GOT3 (cell line): ENCODE results near the gene CCDC116.

Experiments
- DNase-seq: peaks from one replicate; lab custom pipeline; 2025; ENCODE audit warnings: mixed read lengths; lab: John Stamatoyannopoulos, UW

CCDC116 gene

DNA sequence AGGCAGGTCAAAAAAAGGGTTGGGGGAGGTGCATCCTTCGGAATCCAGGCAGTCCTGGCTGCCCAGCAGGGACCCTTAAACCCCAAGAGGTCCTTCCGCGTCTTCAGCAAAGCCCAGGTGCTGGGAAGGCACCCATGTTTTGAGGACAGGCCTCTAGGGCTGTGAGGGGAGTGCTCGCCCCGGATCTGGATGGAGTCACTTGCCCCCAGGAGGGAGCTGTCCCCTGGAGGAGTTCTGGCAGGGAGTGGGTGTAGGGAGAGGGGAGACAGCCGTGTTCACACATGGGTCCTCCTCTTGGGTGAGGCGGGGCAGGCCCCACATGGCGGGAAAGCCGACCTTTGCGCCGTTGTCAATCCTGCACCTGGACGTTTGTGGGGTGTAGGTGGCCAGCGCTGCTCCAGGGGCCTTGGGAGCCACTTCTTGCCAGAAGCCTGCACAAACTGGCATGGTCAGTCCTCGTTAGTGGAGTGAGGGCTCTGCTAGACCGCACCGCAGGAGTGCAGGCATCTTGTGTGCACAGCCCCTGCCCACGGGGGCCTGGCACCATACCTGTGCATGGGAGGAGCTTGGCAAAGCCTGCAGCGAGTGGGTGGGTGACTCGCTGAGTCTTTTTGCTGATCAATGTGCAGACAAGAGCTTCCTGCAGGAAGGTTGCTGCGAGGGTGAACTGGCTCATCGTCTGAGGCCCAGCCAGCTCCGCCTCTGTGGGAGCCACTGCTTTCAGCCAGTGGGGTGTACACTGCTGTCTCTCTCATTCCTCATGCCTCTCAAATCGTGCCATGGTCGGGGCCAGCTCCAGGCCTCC is 49.2 kb downstream of the CCDC116 start:
- no peak for DNase-seq

DNA sequence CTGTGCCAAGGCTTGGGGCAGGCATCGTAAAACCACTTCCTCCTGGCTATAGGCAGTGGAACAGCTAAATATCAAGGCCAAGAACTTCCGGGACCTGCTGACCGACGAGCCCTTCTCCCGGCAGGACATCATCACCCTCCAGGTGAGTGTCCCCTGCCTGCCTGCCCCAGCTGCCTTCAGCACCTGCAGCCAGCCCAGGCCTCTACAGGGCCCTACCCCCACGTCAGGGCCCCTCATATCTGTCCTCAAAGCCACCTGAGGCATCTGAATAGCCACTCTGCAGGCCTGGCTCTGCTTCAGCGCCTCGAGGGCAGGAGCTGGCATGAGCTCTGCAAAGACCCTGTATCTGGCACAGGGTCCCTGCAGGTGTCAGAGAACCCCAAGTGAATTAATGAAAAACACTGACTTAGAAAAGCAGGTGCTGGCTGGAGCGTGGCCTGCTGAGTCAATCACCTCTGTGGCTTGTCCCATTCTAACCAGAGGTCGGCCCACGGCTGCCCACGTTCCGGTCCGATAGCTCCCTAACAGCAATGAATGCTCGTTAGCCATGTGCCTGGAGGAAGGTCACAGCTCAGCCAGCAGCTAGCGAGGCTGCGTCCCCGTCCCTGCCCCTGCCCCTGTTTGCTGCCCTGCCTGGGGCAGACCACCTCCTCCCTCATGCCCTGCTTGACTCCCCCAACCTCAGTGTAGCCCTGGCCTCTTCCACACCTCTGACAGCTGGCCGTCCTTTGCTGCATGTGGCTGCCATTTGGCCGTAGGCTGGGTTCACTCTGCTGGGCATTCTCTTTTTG is 50.0 kb downstream of the CCDC116 start:
- DNase-seq, result no peak

DNA sequence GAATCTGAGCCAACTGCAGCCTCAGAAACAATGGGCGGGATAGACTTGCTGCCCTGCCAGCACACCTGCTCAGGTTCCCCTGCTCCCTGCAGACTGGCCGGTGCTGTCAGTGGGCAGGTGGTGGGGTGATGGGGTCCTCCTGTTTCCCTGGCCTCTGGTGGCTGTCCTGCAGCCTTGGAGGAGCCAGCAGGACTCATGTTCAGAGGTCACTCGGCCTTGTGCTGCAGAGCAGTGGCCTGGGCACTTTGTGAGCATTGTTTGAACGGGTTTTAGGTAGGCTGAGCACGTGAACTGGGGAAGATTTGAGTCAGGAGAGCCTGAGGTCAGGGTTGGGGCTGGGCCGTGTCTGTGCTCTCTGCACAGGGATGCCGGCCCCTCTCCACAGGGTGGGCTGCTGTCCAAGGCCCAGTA is 50.8 kb downstream of the CCDC116 start:
- DNase-seq, result no peak

DNA sequence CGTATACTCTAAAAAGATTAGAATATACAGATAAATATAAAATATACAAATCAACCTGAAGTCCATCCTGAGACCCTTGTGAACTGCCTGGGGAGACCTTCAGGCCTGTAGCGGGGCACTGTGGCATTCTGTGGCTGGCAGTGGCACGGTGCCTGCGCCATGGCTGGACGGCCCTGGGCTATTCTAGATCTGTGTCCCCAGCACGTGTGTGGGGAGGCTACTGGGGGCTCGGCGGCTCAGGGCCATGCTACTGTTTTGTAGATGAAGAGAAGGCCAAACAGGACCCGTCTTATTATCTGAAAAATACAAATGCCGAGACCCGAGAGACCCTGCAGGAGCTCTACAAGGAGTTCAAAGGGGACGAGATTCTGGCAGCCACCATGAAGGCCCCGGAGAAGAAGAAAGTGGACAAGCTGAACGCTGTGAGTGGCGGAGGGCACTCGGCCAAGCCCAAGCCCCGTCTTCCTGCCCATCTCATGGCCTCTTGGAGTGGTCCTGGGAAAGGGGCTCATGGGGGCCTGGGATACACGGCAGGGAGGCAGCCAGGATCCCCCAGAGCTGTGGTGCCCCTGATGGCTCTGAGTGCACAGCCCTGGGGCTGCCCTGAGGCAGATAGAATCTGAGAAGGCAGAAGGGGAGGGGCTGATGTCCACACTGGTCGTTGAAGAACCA is 52.1 kb downstream of the CCDC116 start:
- no peak for DNase-seq

DNA sequence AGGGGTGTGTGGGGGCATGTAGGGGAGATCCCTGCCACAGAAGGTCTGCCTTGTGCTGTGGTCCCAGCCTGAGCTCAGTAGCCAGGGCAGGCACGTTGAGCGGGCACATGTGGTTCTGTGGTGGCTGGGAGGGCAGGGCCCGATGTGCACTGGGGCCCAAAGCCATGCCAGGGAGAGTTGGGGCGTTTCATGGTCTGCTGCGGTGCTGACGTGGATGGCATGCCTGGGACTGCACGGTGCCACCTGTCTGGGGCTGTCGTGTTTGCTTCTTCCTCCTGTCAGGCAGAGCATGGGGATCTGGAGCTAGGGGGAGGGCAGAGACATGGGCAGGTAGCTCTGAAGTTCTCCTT is 52.6 kb downstream of the CCDC116 start:
- DNase-seq, result no peak

DNA sequence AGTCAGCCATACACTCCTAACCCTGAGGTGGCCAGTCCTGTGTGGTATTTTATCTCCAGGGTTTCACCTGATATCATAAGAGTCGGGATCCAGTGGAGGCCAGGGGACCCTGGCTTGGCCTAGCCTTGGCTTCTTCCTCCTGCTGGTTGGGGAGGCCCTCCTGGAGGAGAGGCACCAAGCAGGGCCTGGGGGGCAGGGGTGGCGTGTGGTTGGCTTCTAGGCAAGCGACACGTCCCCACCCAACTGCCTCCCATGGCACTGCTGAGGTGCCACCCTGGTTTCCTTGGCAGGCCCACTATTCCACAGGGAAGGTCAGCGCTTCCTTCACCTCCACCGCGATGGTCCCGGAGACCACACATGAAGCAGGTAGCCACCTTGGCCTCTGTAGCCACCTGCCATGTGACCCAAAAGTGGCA is 53.6 kb downstream of the CCDC116 start:
- DNase-seq, result no peak
